Adrenal gland (tissue), 12 donors: ENCODE results near the gene TECR. TPM values are rescaled to one million over a fixed set of nuclear protein-coding genes. Genes with fewer than 3 reads are reported as not detected.

ENCODE experiments used
- DNase-seq, 7 donors: peaks; one replicate each; pipeline ENCODE4 v3.0.0-alpha.2; 2019 to 2020
- H3K27ac ChIP-seq, 5 donors: fragments of 200-600 bp; sonication (generic) in 4 of 5; 1 replicate in 3 of 5; 2 replicates in 2 of 5; pipeline versions ENCODE4 v1.5.1 to v1.8.0; 2016 to 2020; ENCODE audit warnings: mild to moderate bottlenecking in 1 of 5
- H3K27me3 ChIP-seq: fragments of 200-600 bp; 2 replicates; pipeline ENCODE4 v1.8.0; 2021
- H3K36me3 ChIP-seq, 2 donors: fragments of 200-600 bp; replicated peaks in 1 of 2; 1 replicate in 1 of 2; 2 replicates in 1 of 2; pipeline versions ENCODE4 v1.5.1 to v1.8.0; 2018 to 2022
- H3K4me1 ChIP-seq, 2 donors: fragments of 200-600 bp; replicated peaks in 1 of 2; 1 replicate in 1 of 2; 2 replicates in 1 of 2; pipeline versions ENCODE4 v1.5.1 to v1.8.0; 2018 to 2021
- H3K4me3 ChIP-seq, 4 donors: fragments of 200-600 bp; sonication (generic) in 3 of 4; one replicate each; pipeline ENCODE4 v1.5.1; 2016 to 2018
- H3K9me3 ChIP-seq, 3 donors: fragments of 200-600 bp; sonication (generic) in 1 of 3; replicated peaks in 1 of 3; 1 replicate in 2 of 3; 2 replicates in 1 of 3; pipeline versions ENCODE4 v1.5.1 to v1.8.0; 2016 to 2021
- CTCF ChIP-seq, 6 experiments: fragments of 450-650 bp in 4 of 6; fragments of 200-600 bp in 2 of 6; sonication (generic) in 1 of 6; IDR thresholded peaks; 1 replicate in 5 of 6; 2 replicates in 1 of 6; pipeline versions ENCODE4 v1.5.1 to v1.8.0; 2016 to 2021; ENCODE audit warnings: antibody characterized with exemption in 6 of 6, mild to moderate bottlenecking in 2 of 6, moderate library complexity in 1 of 6
- POLR2A ChIP-seq, 2 donors: fragments of 450-650 bp; IDR thresholded peaks; one replicate each; pipeline ENCODE4 v1.6.1; 2017; ENCODE audit warnings: antibody characterized with exemption in 2 of 2, mild to moderate bottlenecking in 2 of 2, moderate library complexity in 1 of 2
- WGBS, 4 donors: extraction: QIAGEN DNeasy Blood & Tissue Kit in 2 of 4; methylation state at CpG; one replicate each; pipeline versions ENCODE4 v1.1.5 to v1.1.7; 2013 to 2017; 5-methylcytosine and 5-hydroxymethylcytosine counted together
- intact Hi-C, 2 donors: fragments of 100-400 bp; cut with DNase I; formaldehyde crosslinking; loops; one replicate each; pipeline versions ENCODE4 v1.14.1 to v1.15.0; 2022 to 2023
- polyA plus RNA-seq, 3 donors: library from polyadenylated mRNA; stranded (reverse); fragments of 200-250 nt in 2 of 3; fragments of 350-450 nt in 1 of 3; fragmentation: Illumina TruSeq in 1 of 3; extraction: RNeasy Lipid Tissue Mini Kit (QIAGEN cat#74804) in 1 of 3; gene quantifications; one replicate each; pipeline ENCODE4 v1.2.3, GENCODE V29; 2013 to 2014
- total RNA-seq, 9 donors: library from RNA; depleted of rRNA in 4 of 9; stranded (reverse); fragments of >200 nt in 4 of 9; fragments of 120-200 nt in 1 of 9; fragmentation: NEBNext Ultra II Directional in 1 of 9; extraction: Animal tissue kit (Norgen Biotek cat#: 25700) in 1 of 9; gene quantifications; one replicate each; pipeline versions ENCODE4 v1.1.0 to v1.2.4, GENCODE V29; 2013 to 2023
- donor health status: healthy with polysubstance abuse.
- donor health status: Bipolar disorder and iron deficiency.
- donor health status: DM: yes; HTN: yes; CAD: no.
- donor health status: DM: no; HTN: no; CAD: no.
- donor health status: DM: no; HTN: no; CAD: no.
- donor health status: DM: yes; HTN: yes; CAD: no.

TECR gene
- total and polyA plus RNA-seq, 12 donors = 108 to 610 (median 219) TPM

DNA sequence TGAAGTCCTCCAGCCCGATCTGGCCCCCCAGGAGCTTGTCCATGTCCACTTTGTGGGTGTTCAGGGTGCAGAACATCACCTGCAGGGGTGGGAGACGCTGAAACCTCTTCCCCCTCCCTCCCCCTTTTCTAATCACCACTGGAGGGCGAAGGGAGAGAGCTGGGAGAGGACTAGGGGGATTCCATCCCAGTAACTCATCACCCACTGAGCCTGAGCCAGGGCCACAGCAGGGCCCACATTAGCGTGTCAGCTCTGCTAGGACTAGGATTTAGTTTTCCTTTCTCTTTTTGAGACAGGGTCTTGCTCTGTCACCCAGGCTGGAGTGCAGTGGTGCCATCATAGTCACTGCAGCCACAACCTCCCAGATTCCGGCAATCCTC, 48.7 kb upstream of the TECR start:
- peaks cover 0 to 41% of the 10 kb centered on the region in 2 donors for H3K36me3 ChIP-seq
- no peak overlapping the region for H3K4me3 ChIP-seq
- H3K27me3 ChIP-seq = no peaks in the 10 kb centered on the region
- no peak for TF ChIP-seq CTCF (IDR thresholded peaks at IDR 0.05)
- no peak for TF ChIP-seq POLR2A (IDR thresholded peaks at IDR 0.05)
- DNase-seq = no peak
- WGBS, 4 donors = 80 to 89% (median 84%) methylated on average over 5 of the region's 5 CpGs
- H3K4me1 ChIP-seq = peaks cover 0 to 7% of the 10 kb centered on the region in 2 donors
- intact Hi-C loops = no loop called here
- H3K9me3 ChIP-seq = no peaks in the 10 kb centered on the region
- no peak overlapping the region for H3K27ac ChIP-seq

- peaks cover 0 to 43% of the 10 kb centered on the region in 2 donors for H3K36me3 ChIP-seq
- H3K4me1 ChIP-seq = peaks cover 0 to 5% of the 10 kb centered on the region in 2 donors
- H3K9me3 ChIP-seq = no peaks in the 10 kb centered on the region
- intact Hi-C loops = no loop called here
- 83 to 92% (median 91%) methylated on average over 2 to 18 of the region's 18 CpGs for WGBS, 4 donors
- no peak overlapping the region for H3K4me3 ChIP-seq
- H3K27me3 ChIP-seq = no peaks in the 10 kb centered on the region
- DNase-seq = no peak
- H3K27ac ChIP-seq = no peak overlapping the region
- TF ChIP-seq POLR2A (IDR thresholded peaks at IDR 0.05) (no peak), CTCF (IDR thresholded peaks at IDR 0.05) (no peak)
These were observed 47.0 kb upstream of the TECR start for GRCh38 chr19:14482172-14482941.

- intact Hi-C loops = no loop called here
- Histone ChIP-seq H3K4me3 (no peak overlapping the region), H3K27ac (no peak overlapping the region), H3K27me3 (no peaks in the 10 kb centered on the region), H3K9me3 (no peaks in the 10 kb centered on the region), H3K4me1 (no peaks in the 10 kb centered on the region), H3K36me3 (peaks cover 0 to 40% of the 10 kb centered on the region in 2 donors)
- DNase-seq = no peak
- TF ChIP-seq CTCF (IDR thresholded peaks at IDR 0.05) = no peak
- TF ChIP-seq POLR2A (IDR thresholded peaks at IDR 0.05) = no peak
- WGBS, 4 donors = 90 to 95% (median 92%) methylated on average over 15 to 16 of the region's 16 CpGs
These were observed 41.8 kb upstream of the TECR start for GRCh38 chr19:14487370-14488125.

DNA sequence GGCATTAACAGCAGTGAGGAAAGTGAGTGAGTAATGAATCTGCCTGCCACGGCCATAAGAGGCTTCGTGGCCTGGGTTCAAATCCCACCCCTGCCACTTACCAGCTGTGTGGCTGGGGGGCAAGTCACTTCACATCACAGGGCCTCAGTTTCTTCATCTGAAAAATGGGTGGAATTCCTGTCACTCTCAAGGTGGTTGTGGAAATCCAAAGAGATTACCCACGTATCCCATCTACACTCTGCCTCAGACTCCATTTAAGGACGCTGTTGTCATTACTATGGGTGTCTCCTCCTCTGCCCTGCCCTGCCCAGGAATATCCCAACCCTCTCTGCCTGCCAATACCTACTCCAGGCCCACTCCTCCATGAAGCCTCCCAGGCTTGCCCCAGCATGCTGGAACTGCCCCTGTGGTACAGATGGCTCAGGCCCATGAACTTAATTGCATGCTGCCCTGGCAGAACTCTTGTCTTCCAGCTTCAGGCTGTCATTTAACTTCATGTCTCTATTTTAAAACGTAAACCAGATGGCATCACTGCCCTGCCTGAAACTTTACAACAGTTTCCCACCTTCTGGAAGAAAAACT, 36.5 kb upstream of the TECR start:
- H3K4me1 ChIP-seq = peaks cover 28 to 29% of the 10 kb centered on the region in 2 donors
- H3K4me3 ChIP-seq = no peak overlapping the region
- no peaks in the 10 kb centered on the region for H3K9me3 ChIP-seq
- peaks cover 0 to 24% of the 10 kb centered on the region in 2 donors for H3K36me3 ChIP-seq
- WGBS, 4 donors = 80 to 86% (median 84%) methylated on average over 5 of the region's 5 CpGs
- intact Hi-C loops = no loop called here
- no peak for TF ChIP-seq CTCF (IDR thresholded peaks at IDR 0.05)
- TF ChIP-seq POLR2A (IDR thresholded peaks at IDR 0.05) = no peak
- no peak overlapping the region for H3K27ac ChIP-seq
- DNase-seq = no peak
- no peaks in the 10 kb centered on the region for H3K27me3 ChIP-seq
